D721Med (cell line): ENCODE data around the gene CIITA.
"Not testable (repeated sequence)": the region's sequence is repeated elsewhere in the genome, so short reads cannot be mapped to it uniquely, and the experiment has no call there.

Source experiments
- DNase-seq: peaks from one replicate; pipeline ENCODE4 v3.0.0; 2011; ENCODE audit warnings: low spot score; ENCODE audit not compliant: insufficient read length
- FAIRE-seq: peaks from 2 replicates; lab custom pipeline; 2011; peaks lifted over from hg19 to GRCh38; lab: Jason Lieb, UNC
- CTCF ChIP-seq: IDR thresholded peaks from 2 replicates; pipeline ENCODE4 v1.5.1; 2012; ENCODE audit warnings: mild to moderate bottlenecking, control low read depth; ENCODE audit not compliant: insufficient read depth; ENCODE audit errors: missing control alignments

CIITA gene

GRCh38 chr16:10964039-10964890 is 87.3 kb downstream of the CIITA start:
- peak; percentile 89 for TF ChIP-seq CTCF
- FAIRE-seq (no peak), DNase-seq (peak; percentile 49)

GRCh38 chr16:10964891-10965326 is 87.9 kb downstream of the CIITA start:
- TF ChIP-seq CTCF = no peak
- DNase-seq (no peak), FAIRE-seq (no peak)

- FAIRE-seq = no peak
- DNase-seq = no peak
- no peak for TF ChIP-seq CTCF
Observed at GRCh38 chr16:10965440-10966061, 88.5 kb downstream of the CIITA start.

- FAIRE-seq = no peak
- no peak for DNase-seq
- TF ChIP-seq CTCF = no peak
Observed at GRCh38 chr16:10966129-10966528, 89.1 kb downstream of the CIITA start.

- not testable (repeated sequence) for DNase-seq, FAIRE-seq
Observed at GRCh38 chr16:10966559-10966958, 89.6 kb downstream of the CIITA start.

GRCh38 chr16:10967986-10968385 is 91.0 kb downstream of the CIITA start:
- DNase-seq (no peak), FAIRE-seq (no peak)
- TF ChIP-seq CTCF = no peak

- FAIRE-seq (no peak), DNase-seq (no peak)
- no peak for TF ChIP-seq CTCF
Observed at GRCh38 chr16:10968498-10968897, 91.5 kb downstream of the CIITA start.
